ENCODE measurements around the gene KDM6B. TPM values are rescaled to one million over a fixed set of nuclear protein-coding genes. Genes with fewer than 3 reads are reported as not detected.
A peak's percentile ranks its signal among the peaks of the same experiment; 100 is the strongest.

Gene KDM6B, protein sequence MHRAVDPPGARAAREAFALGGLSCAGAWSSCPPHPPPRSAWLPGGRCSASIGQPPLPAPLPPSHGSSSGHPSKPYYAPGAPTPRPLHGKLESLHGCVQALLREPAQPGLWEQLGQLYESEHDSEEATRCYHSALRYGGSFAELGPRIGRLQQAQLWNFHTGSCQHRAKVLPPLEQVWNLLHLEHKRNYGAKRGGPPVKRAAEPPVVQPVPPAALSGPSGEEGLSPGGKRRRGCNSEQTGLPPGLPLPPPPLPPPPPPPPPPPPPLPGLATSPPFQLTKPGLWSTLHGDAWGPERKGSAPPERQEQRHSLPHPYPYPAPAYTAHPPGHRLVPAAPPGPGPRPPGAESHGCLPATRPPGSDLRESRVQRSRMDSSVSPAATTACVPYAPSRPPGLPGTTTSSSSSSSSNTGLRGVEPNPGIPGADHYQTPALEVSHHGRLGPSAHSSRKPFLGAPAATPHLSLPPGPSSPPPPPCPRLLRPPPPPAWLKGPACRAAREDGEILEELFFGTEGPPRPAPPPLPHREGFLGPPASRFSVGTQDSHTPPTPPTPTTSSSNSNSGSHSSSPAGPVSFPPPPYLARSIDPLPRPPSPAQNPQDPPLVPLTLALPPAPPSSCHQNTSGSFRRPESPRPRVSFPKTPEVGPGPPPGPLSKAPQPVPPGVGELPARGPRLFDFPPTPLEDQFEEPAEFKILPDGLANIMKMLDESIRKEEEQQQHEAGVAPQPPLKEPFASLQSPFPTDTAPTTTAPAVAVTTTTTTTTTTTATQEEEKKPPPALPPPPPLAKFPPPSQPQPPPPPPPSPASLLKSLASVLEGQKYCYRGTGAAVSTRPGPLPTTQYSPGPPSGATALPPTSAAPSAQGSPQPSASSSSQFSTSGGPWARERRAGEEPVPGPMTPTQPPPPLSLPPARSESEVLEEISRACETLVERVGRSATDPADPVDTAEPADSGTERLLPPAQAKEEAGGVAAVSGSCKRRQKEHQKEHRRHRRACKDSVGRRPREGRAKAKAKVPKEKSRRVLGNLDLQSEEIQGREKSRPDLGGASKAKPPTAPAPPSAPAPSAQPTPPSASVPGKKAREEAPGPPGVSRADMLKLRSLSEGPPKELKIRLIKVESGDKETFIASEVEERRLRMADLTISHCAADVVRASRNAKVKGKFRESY (N-terminal part only)
- 35.9 and 42.7 TPM in 2 replicates for total RNA-seq (2011; cell fraction: chromatin; rRNA removed; ENCODE audit: low replicate concordance)
- total RNA-seq (2011; cell fraction: nucleolus; rRNA removed) = 14.5 and 17.1 TPM in 2 replicates
- 33.6 and 57.3 TPM in 2 replicates for total RNA-seq (2011; cell fraction: nucleoplasm; rRNA removed)
- total RNA-seq (2014; rRNA removed) (2.7 and 5.0 TPM in 2 replicates), total RNA-seq (2014; rRNA removed; fragmentation: Illumina TruSeq; extraction: Trizol) (1.4 and 2.2 TPM in 2 replicates), total RNA-seq (2015; rRNA removed; fragmentation: Illumina TruSeq; extraction: Trizol) (0.47 and 0.98 TPM in 2 replicates), total RNA-seq (2021) (19.0 and 22.9 TPM in 2 replicates), polyA plus RNA-seq (2011; rRNA removed) (0.32 and 0.99 TPM in 2 replicates), polyA plus RNA-seq (2014; fragmentation: Illumina TruSeq; extraction: Trizol) (3.9 and 6.1 TPM in 2 replicates), polyA plus RNA-seq (2014; fragmentation: Nextera tagmentation; extraction: Ambion mirVana) (under 1 TPM; 0.01 to 0.06 TPM), polyA plus RNA-seq (2014; rRNA removed) (2.7 and 3.0 TPM in 2 replicates), polyA minus RNA-seq (2011; rRNA and poly(A)+ RNA removed) (1.7 and 5.4 TPM in 2 replicates), Bru-seq, nascent RNA (percentile 62 among the genes with signal in this experiment), BruChase-seq, experiment 1, labeled RNA remaining after a 2-hour chase (percentile 66 among the genes with signal in this experiment), BruChase-seq, experiment 2, labeled RNA remaining after a 6-hour chase (percentile 75 among the genes with signal in this experiment)
- 0.32 and 0.33 TPM in 2 replicates for polyA plus RNA-seq (2011; cell fraction: cytosol; rRNA removed)
- 5.9 and 6.5 TPM in 2 replicates for polyA plus RNA-seq (2011; cell fraction: nucleus; rRNA removed)
- polyA plus RNA-seq (2012) = 4.8 and 14.4 TPM in 2 replicates
- polyA minus RNA-seq (2011; cell fraction: cytosol; rRNA and poly(A)+ RNA removed) = 4.2 and 4.6 TPM in 2 replicates
- polyA minus RNA-seq (2011; cell fraction: nucleus; rRNA and poly(A)+ RNA removed) = 5.1 and 21.4 TPM in 2 replicates
- long read RNA-seq, experiment 1, partial matches to known transcripts = 4 of 6 reads
- long read RNA-seq, experiment 1, other reads (novel, unspliced or antisense) = 2 of 6 reads
- long read RNA-seq, experiment 2, partial matches to known transcripts = 0 of 5 reads
- long read RNA-seq, experiment 2, other reads (novel, unspliced or antisense) = 5 of 5 reads
- long read RNA-seq, experiment 3, partial matches to known transcripts = 1 of 1 reads
- long read RNA-seq, experiment 3, other reads (novel, unspliced or antisense) = 0 of 1 reads

DNA sequence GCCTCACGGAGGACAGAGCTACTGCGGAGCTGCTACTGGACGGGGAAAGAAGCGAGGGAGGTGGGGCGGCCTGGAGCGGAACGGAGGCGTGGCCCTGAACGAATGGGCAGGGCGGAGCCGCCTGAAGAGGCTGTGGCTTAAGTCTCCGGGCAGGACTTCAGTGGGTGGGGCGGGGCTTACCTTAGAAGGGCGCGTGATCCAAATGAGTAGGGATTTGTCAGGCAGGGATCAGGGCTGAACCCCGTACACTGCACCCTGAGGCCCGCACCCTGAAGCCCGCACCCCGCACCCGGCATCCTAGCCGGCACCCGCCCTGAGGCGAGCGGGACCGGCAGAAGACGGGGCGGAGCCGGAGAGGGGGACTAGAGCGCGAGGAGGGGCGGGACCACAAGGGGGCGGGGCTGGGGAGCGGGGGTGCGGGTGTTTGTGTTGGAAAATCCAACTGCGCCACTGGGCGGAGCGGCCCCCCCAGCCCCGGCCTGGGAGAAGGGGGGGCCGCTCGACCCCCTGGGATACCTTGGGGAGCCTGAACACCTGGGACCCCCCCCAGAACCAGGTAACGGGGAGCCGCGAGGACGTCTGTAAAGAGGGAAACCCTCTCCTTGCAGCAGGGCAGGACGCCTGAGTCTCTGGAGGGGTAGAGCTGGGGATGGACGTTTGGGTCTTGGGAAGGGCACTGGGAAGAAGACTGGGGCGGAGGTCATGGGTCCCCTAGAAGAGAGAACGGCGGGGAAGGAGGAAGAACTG lies at the start of gene KDM6B:
TSS of gene KDM6B (plus strand) at position 423 of the 747 bp plus-strand sequence. CDS start 11,338 bp downstream, outside the sequence.
- Histone ChIP-seq H3K4me3 (peak within 1 kb of the TSS; percentile 65), H4K20me1 (replicated peaks; ENCODE audit: control insufficient read depth, insufficient read depth, low read length) (no peaks in the 10 kb centered on the region), H3K4me1 (replicated peaks in 1 of 2; ENCODE audit: control insufficient read depth in 2 of 2, insufficient read depth in 2 of 2, low read length in 2 of 2) (peaks cover 23 to 45% of the 10 kb centered on the region in 2 experiments), H3K9me3 (replicated peaks; ENCODE audit: control insufficient read depth, insufficient read depth, low read depth, low read length) (no peaks in the 10 kb centered on the region), H3K4me2 (ENCODE audit: insufficient read depth, low read length) (peak within 1 kb of the TSS; percentile 88), H3K9me1 (ENCODE audit: control insufficient read depth, insufficient read depth, low read length) (no peaks in the 10 kb centered on the region), H3K79me2 (ENCODE audit: control insufficient read depth, insufficient read depth, low read length) (peaks cover 7% of the 10 kb centered on the region), H3K27ac (ENCODE audit: extremely low read depth, low read depth, low read length) (peak within 1 kb of the TSS; percentile 81), H3K36me3 (ENCODE audit: control insufficient read depth, insufficient read depth, low read length) (no peaks in the 10 kb centered on the region), H3K27me3 (ENCODE audit: control insufficient read depth in 2 of 2, insufficient read depth in 2 of 2, low read length in 2 of 2) (peaks cover 14 to 17% of the 10 kb centered on the region in 2 experiments; a peak in 4 of 5 replicates), H3K9ac (ENCODE audit: insufficient read depth in 1 of 2, low read depth in 2 of 2, low read length in 2 of 2) (peak within 1 kb of the TSS; percentile 57 to 91; a peak in 3 of 4 replicates), H2AFZ (ENCODE audit: low read depth, low read length) (peak within 1 kb of the TSS; percentile 87)
- FAIRE-seq = peak; percentile 77
- ChIA-PET CTCF (ENCODE audit: low intra/inter-chr PET ratio) (no interaction called here), POLR2A (interaction anchor here (0.6 to 1.0 kb wide), 3 partner anchors 9 to 147 kb away, joined by 3 to 4 read pairs (median 4); partner anchors contain the start of gene TP53)
- BruUV-seq (replicated peaks) = no TSS peak
- intact Hi-C loops (cut with micrococcal nuclease) (loop anchor here (2.0 to 10.0 kb wide), 3 partner anchors 23 to 291 kb away; partner anchors contain the start of genes HES7 and NAA38), in situ Hi-C loops (cut with MboI) (no loop called here)
- WGBS (ENCODE audit: insufficient coverage, low coverage, missing lambda C conversion rate) = 1% methylated on average over 28 of the region's 49 CpGs
- peak; percentile 81 to 92 (median 82) for DNase-seq (ENCODE audit: extremely low read depth in 1 of 4, low spot score in 3 of 4)
- ATAC-seq = peak; percentile 77
- TF ChIP-seq, protein P1, sequence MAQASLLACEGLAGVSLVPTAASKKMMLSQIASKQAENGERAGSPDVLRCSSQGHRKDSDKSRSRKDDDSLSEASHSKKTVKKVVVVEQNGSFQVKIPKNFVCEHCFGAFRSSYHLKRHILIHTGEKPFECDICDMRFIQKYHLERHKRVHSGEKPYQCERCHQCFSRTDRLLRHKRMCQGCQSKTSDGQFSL (CRISPR knock-in tag; IDR thresholded peaks at IDR 0.05) = no peak
- TF ChIP-seq, protein P1 (tag; IDR thresholded peaks at IDR 0.05) = peak in 1 of 2 experiments; percentile 65; a peak in 2 of 4 replicates
- TF ChIP-seq MAZ (CRISPR knock-in tag; conservative IDR thresholded peaks at IDR 0.05 in 1 of 2, IDR thresholded peaks at IDR 0.05 in 1 of 2) = peak in 1 of 2 experiments; percentile 69; a peak in 2 of 4 replicates
- 0 out of 2 replicates have a peak, but pooled peaks have one; percentile 14 for TF ChIP-seq BHLHE40 (IDR thresholded peaks at IDR 0.05; ENCODE audit: low read length)
- TF ChIP-seq, protein P2, sequence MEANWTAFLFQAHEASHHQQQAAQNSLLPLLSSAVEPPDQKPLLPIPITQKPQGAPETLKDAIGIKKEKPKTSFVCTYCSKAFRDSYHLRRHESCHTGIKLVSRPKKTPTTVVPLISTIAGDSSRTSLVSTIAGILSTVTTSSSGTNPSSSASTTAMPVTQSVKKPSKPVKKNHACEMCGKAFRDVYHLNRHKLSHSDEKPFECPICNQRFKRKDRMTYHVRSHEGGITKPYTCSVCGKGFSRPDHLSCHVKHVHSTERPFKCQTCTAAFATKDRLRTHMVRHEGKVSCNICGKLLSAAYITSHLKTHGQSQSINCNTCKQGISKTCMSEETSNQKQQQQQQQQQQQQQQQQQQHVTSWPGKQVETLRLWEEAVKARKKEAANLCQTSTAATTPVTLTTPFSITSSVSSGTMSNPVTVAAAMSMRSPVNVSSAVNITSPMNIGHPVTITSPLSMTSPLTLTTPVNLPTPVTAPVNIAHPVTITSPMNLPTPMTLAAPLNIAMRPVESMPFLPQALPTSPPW (CRISPR knock-in tag; IDR thresholded peaks at IDR 0.05) = peak; percentile 88
- TF ChIP-seq NR1H2 (CRISPR knock-in tag; IDR thresholded peaks at IDR 0.05) = no peak
- peak in 1 of 2 experiments; percentile 57; a peak in 2 of 4 replicates for TF ChIP-seq SIN3A (IDR thresholded peaks at IDR 0.05; ENCODE audit: borderline replicate concordance in 2 of 2, control insufficient read depth in 1 of 2, low read depth in 2 of 2, low read length in 2 of 2)

Measured in K562 (cell line).